ENCODE results near the gene EXOC6B. TPM values are rescaled to one million over a fixed set of nuclear protein-coding genes. Genes with fewer than 3 reads are reported as not detected.

EXOC6B gene
- total RNA-seq, 1 donor from 2014 or later = 45.6 TPM

- Mint-ChIP-seq H3K36me3 (ENCODE audit: low read depth, unreplicated experiment) (no peaks in the 10 kb centered on the region), H3K9me3 (ENCODE audit: unreplicated experiment) (no peaks in the 10 kb centered on the region), H3K27me3 (ENCODE audit: unreplicated experiment) (peaks cover 1% of the 10 kb centered on the region), H3K4me3 (ENCODE audit: unreplicated experiment) (no peak overlapping the region), H3K27ac (ENCODE audit: unreplicated experiment) (no peak overlapping the region), H3K4me1 (ENCODE audit: unreplicated experiment) (no peaks in the 10 kb centered on the region)
- no peak for TF ChIP-seq CTCF (IDR thresholded peaks at IDR 0.05; ENCODE audit: unreplicated experiment)
- DNase-seq (ENCODE audit: low spot score) = no peak
Observed at GRCh38 chr2:72847534-72848315, 21.9 kb upstream of the EXOC6B start.

DNA sequence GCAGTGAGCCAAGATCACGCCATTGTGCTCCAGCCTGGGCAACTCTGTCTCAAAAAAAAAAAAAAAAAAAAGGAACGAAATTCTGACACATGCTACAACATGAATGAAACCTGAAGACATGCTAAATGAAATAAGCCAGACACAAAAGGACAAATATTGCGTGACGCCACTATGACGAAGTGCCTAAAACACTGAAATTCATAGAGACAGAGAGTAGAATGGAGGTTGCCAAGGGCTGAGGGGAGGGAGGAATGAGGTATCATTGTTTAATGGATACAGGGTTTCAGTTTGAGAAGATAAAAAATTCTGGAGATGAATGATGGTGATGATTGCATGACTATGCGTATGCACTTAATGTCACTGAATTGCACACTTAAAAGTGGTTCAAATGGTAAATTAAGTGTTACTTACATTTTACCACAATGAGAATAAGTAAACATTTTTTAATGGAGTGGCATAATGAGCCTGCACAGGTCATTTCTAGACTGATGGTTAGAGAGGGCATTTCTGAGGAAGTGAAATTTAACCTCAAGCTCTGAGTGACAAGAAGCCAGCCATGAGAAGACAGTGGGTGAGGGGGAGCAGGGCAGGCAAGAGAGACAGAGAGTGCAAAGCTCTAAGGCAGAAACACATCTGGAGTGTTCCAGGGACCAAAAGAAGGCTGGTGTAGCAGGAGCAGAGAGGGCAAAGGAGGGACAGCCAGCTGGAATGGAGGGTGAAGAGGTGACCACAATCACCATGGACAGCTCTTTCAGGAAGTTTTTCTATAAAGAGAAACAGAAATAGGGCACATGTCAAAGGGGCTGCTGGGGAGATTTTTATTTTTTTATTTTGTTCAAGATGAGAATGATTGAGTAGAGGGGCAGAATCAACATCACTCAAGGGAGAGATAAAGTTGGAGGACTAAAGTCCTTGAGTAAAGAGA, 20.6 kb upstream of the EXOC6B start:
- TF ChIP-seq CTCF (IDR thresholded peaks at IDR 0.05; ENCODE audit: unreplicated experiment) = no peak
- no peaks in the 10 kb centered on the region for H3K9me3 Mint-ChIP-seq (ENCODE audit: unreplicated experiment)
- H3K36me3 Mint-ChIP-seq (ENCODE audit: low read depth, unreplicated experiment) = no peaks in the 10 kb centered on the region
- peaks cover 3% of the 10 kb centered on the region for H3K4me1 Mint-ChIP-seq (ENCODE audit: unreplicated experiment)
- DNase-seq (ENCODE audit: low spot score) = no peak
- peaks cover 4% of the 10 kb centered on the region for H3K27me3 Mint-ChIP-seq (ENCODE audit: unreplicated experiment)
- no peak overlapping the region for H3K4me3 Mint-ChIP-seq (ENCODE audit: unreplicated experiment)
- H3K27ac Mint-ChIP-seq (ENCODE audit: unreplicated experiment) = no peak overlapping the region

DNA sequence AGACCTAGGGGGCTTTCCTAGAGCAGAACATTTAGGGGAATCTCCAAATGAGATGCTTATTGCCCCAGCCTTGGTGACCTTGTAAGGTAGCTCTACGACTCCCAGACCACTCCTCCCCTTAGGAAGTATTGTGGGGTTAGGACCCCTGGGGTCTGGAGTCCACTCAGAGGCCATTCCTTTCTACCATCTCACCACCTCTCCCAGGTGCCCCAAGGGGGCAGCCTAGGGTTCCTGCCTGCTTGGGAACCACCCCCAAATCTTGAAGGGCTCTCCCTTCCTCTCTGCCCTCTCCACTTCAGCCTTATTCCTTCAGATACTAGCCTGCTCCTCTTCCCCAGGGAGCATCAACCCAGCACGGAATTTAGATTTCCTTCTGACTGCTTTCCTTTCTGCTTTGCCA, 17.5 kb upstream of the EXOC6B start:
- no peak for TF ChIP-seq CTCF (IDR thresholded peaks at IDR 0.05; ENCODE audit: unreplicated experiment)
- peaks cover 3% of the 10 kb centered on the region for H3K4me1 Mint-ChIP-seq (ENCODE audit: unreplicated experiment)
- no peak for DNase-seq (ENCODE audit: low spot score)

DNA sequence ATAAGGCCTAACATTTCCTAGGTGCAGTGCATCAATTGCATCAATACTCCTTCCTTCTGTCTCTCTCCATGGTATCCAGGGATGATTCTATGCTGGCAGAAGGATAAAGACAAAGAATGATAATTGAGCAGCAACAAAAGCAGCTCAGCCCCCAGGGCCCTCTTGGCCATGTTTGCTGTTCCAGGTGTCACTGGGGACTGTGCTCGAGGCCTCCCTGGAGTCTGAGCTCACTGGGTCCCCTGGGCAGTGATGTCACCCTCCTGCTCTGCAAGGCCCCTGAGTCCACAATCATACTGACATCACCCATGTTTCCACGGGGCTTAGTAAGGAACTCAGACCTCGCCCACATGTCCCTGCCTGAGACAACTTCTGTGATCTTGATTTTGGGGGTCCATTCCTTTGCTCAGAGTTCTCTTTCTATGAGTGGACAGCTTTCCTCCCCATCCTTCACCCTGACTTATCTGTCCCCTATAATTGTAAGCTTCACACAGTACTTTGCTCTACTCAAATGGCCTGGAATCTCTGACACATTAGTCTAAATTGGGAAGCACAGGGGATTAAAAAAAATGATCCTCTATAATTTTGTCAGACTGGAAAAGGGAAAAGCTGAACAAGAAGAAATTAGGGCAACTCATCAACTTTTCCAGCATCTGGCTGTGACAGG, 15.8 kb upstream of the EXOC6B start:
- DNase-seq (ENCODE audit: low spot score) = no peak
- Mint-ChIP-seq H3K27me3 (ENCODE audit: unreplicated experiment) (peaks cover 6% of the 10 kb centered on the region), H3K27ac (ENCODE audit: unreplicated experiment) (no peak overlapping the region), H3K36me3 (ENCODE audit: low read depth, unreplicated experiment) (no peaks in the 10 kb centered on the region), H3K4me3 (ENCODE audit: unreplicated experiment) (no peak overlapping the region), H3K4me1 (ENCODE audit: unreplicated experiment) (peaks cover 3% of the 10 kb centered on the region), H3K9me3 (ENCODE audit: unreplicated experiment) (no peaks in the 10 kb centered on the region)
- TF ChIP-seq CTCF (IDR thresholded peaks at IDR 0.05; ENCODE audit: unreplicated experiment) = no peak

More for the DNA sequence above, 17.5 kb upstream of the EXOC6B start:
- H3K9me3 Mint-ChIP-seq (ENCODE audit: unreplicated experiment) = no peaks in the 10 kb centered on the region
- H3K4me3 Mint-ChIP-seq (ENCODE audit: unreplicated experiment) = no peak overlapping the region
- no peak overlapping the region for H3K27ac Mint-ChIP-seq (ENCODE audit: unreplicated experiment)
- H3K36me3 Mint-ChIP-seq (ENCODE audit: low read depth, unreplicated experiment) = no peaks in the 10 kb centered on the region
- peaks cover 6% of the 10 kb centered on the region for H3K27me3 Mint-ChIP-seq (ENCODE audit: unreplicated experiment)
